Endothelial cell of umbilical vein (primary cell): ENCODE results near the gene CSNK1G2. TPM values are rescaled to one million over a fixed set of nuclear protein-coding genes. Genes with fewer than 3 reads are reported as not detected.

Source experiments
- BruUV-seq: library from RNA; stranded (reverse); fragments of 400-500 nt; replicated peaks from 2 replicates; lab custom pipeline; 2021; lab: Mats Ljungman, UMichigan
- CTCF ChIA-PET: fragments of 300-600, 350-600 bp; sonication (Branson Sonifier 250); formaldehyde crosslinking; loops from one replicate; lab custom pipeline; 2021; ENCODE audit warnings: antibody characterized with exemption, inconsistent platforms; lab: Charles Lee
- POLR2A ChIA-PET: fragments of 300-600, 350-600 bp; sonication (Branson Sonifier 250); formaldehyde crosslinking; loops from one replicate; lab custom pipeline; 2021; ENCODE audit warnings: antibody characterized with exemption, inconsistent platforms; lab: Charles Lee
- DNase-seq: peaks from one replicate; pipeline ENCODE4 v3.0.0-alpha.2; 2011; ENCODE audit warnings: low read depth, low spot score
- FAIRE-seq: peaks from 2 replicates; lab custom pipeline; 2011; peaks lifted over from hg19 to GRCh38; lab: Jason Lieb, UNC
- H2AFZ ChIP-seq: 2 replicates; pipeline ENCODE4 v1.6.0; 2012; ENCODE audit warnings: low read depth, low read length, control low read depth, inconsistent platforms
- H3K27ac ChIP-seq: 2 replicates; pipeline ENCODE4 v1.5.1; 2011; ENCODE audit warnings: low read depth, mild to moderate bottlenecking, control low read depth, low read length, moderate library complexity; ENCODE audit not compliant: insufficient read depth
- H3K27me3 ChIP-seq, 2 experiments: 2 replicates each; pipeline versions ENCODE4 v1.6.0 to v1.6.1; 2011; ENCODE audit warnings: low read length in 2 of 2, mixed read lengths in 1 of 2; ENCODE audit not compliant: control insufficient read depth in 2 of 2, insufficient read depth in 2 of 2
- H3K36me3 ChIP-seq, 2 experiments: 2 replicates in 1 of 2; 3 replicates in 1 of 2; pipeline ENCODE4 v1.5.1; 2011; ENCODE audit warnings: low read length in 2 of 2, mild to moderate bottlenecking in 1 of 2, moderate library complexity in 1 of 2; ENCODE audit not compliant: control insufficient read depth in 2 of 2, insufficient read depth in 2 of 2; ENCODE audit errors: extremely low read depth in 1 of 2
- H3K4me1 ChIP-seq: 3 replicates; pipeline ENCODE4 v1.5.1; 2011; ENCODE audit warnings: mild to moderate bottlenecking, low read length; ENCODE audit not compliant: control insufficient read depth, insufficient read depth; ENCODE audit errors: extremely low read depth
- H3K4me2 ChIP-seq: 2 replicates; pipeline ENCODE4 v1.6.1; 2011; ENCODE audit warnings: low read length, control low read depth, mixed read lengths; ENCODE audit not compliant: insufficient read depth
- H3K4me3 ChIP-seq, 3 experiments: fragments of 200-600 bp in 1 of 3; sonication (generic), shearing (Covaris generic) in 1 of 3; replicated peaks in 1 of 3; 2 replicates each; pipeline ENCODE4 v1.5.1; 2011 to 2016; ENCODE audit warnings: control low read depth in 3 of 3, low read length in 3 of 3, mild to moderate bottlenecking in 2 of 3, inconsistent platforms in 1 of 3, low read depth in 1 of 3, moderate library complexity in 1 of 3; ENCODE audit not compliant: insufficient read depth in 1 of 3
- H3K79me2 ChIP-seq: 2 replicates; pipeline ENCODE4 v1.6.0; 2012; ENCODE audit warnings: low read length, inconsistent platforms; ENCODE audit not compliant: control insufficient read depth, insufficient read depth
- H3K9ac ChIP-seq: replicated peaks from 2 replicates; pipeline ENCODE3; 2011; ENCODE audit warnings: low read length, control low read depth; ENCODE audit not compliant: insufficient read depth; ENCODE audit errors: extremely low read depth
- H3K9me1 ChIP-seq: replicated peaks from 3 replicates; pipeline ENCODE4 v1.6.0; 2011; ENCODE audit warnings: mild to moderate bottlenecking, low read length; ENCODE audit not compliant: control insufficient read depth, insufficient read depth; ENCODE audit errors: extremely low read depth
- H3K9me3 ChIP-seq: replicated peaks from 2 replicates; pipeline ENCODE4 v1.5.1; 2012; ENCODE audit warnings: low read length, inconsistent platforms; ENCODE audit not compliant: control insufficient read depth, insufficient read depth
- H4K20me1 ChIP-seq: replicated peaks from 2 replicates; pipeline ENCODE3; 2011; ENCODE audit warnings: mild to moderate bottlenecking, low read length; ENCODE audit not compliant: control insufficient read depth, insufficient read depth; ENCODE audit errors: extremely low read depth
- EZH2 ChIP-seq: IDR thresholded peaks from 2 replicates; pipeline ENCODE4 v1.6.1; 2012; ENCODE audit warnings: borderline replicate concordance, low read depth, mild to moderate bottlenecking, moderate library complexity, low read length, inconsistent platforms; ENCODE audit not compliant: severe bottlenecking
- FOS ChIP-seq: IDR thresholded peaks from 2 replicates; pipeline ENCODE4 v1.6.1; 2011; ENCODE audit warnings: mild to moderate bottlenecking, low read length, moderate library complexity, borderline replicate concordance; ENCODE audit not compliant: insufficient read depth
- GATA2 ChIP-seq: IDR thresholded peaks from 2 replicates; pipeline ENCODE4 v1.7.0; 2011; ENCODE audit warnings: low read depth, mild to moderate bottlenecking, moderate library complexity, mixed read lengths, low read length; ENCODE audit not compliant: insufficient read length, insufficient read depth
- JUN ChIP-seq: IDR thresholded peaks from 2 replicates; pipeline ENCODE4 v1.6.1; 2011; ENCODE audit warnings: borderline replicate concordance, low read depth; ENCODE audit not compliant: insufficient read length, insufficient read depth
- MYC ChIP-seq: IDR thresholded peaks from one replicate; pipeline ENCODE4 v1.6.1; 2011; ENCODE audit warnings: mild to moderate bottlenecking, low read depth, low read length
- POLR2A ChIP-seq: IDR thresholded peaks from 2 replicates; pipeline ENCODE4 v1.6.1; 2012; ENCODE audit warnings: low read depth, mild to moderate bottlenecking, control low read depth, low read length
- POLR2AphosphoS5 ChIP-seq: IDR thresholded peaks from 2 replicates; pipeline ENCODE4 v1.6.1; 2012; ENCODE audit warnings: low read depth, mild to moderate bottlenecking, control low read depth, low read length, moderate library complexity; ENCODE audit not compliant: insufficient read depth
- dilution Hi-C: fragments of 300-500 bp; cut with MboI; formaldehyde crosslinking; loops from one replicate; pipeline ENCODE4 v1.15.0; 2019; ENCODE audit warnings: low sequenced_read_pairs; ENCODE audit not compliant: extremely low pct_ligation_motif_present
- intact Hi-C: fragments of 100-400 bp; cut with micrococcal nuclease; formaldehyde crosslinking; loops from one replicate; pipeline ENCODE4 v1.10.0; 2022
- polyA plus RNA-seq, 4 experiments: library from polyadenylated mRNA; depleted of rRNA in 3 of 4; stranded (reverse) in 3 of 4; unstranded in 1 of 4; fragments of >200 nt; gene quantifications; 2 replicates each; pipeline versions ENCODE4 v1.2.1 to v1.2.3, GENCODE V29; 2011 to 2012; ENCODE audit warnings: missing spikeins in 1 of 4
- total RNA-seq: library from RNA; stranded (reverse); gene quantifications from 2 replicates; pipeline ENCODE4 v1.2.3, GENCODE V29; 2021
- TF ChIP-seq, protein P1 (sequence below): IDR thresholded peaks from 2 replicates; pipeline ENCODE4 v1.6.1; 2011; ENCODE audit not compliant: insufficient read depth, insufficient read length
- TF ChIP-seq, protein P2 (sequence below), 2 donors: IDR thresholded peaks; 1 replicate in 1 of 2; 2 replicates in 1 of 2; pipeline ENCODE4 v1.5.1; 2011; ENCODE audit warnings: low read length in 2 of 2, mild to moderate bottlenecking in 2 of 2, moderate library complexity in 2 of 2, control low read depth in 1 of 2, inconsistent platforms in 1 of 2, low read depth in 1 of 2; ENCODE audit not compliant: insufficient read depth in 1 of 2; ENCODE audit errors: extremely low read depth in 1 of 2

The CSNK1G2 gene
- total and polyA plus RNA-seq, 2 donors (not counting 3 experiments of a cell fraction or from before 2014, with no cell fraction given): 96.6 to 110 TPM

DNA sequence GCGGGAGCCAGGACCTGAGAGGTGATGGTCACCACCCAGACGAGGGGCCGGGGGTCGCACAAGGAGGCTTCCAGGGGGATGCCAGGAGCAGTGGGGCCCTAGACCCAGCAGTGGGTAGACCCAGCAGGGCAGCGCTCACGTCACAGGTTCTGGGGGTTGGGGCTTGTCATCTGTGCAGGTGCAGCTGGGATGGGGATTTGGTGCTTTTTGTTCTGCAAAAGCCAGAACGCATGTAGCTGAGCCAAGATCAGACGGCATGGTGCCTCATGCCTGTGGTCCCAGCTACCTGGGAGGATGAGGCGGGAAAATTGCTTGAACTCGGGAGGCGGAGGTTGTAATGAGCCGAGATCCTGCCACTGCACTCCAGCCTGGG, 15.1 kb downstream of the CSNK1G2 start:
- dilution Hi-C loops: no loop called here
- FAIRE-seq (no peak), DNase-seq (no peak)
- intact Hi-C loops: no loop called here
- H3K9me1 ChIP-seq: no peaks in the 10 kb centered on the region
- H2AFZ ChIP-seq: no peak overlapping the region
- BruUV-seq: no TSS peak
- TF ChIP-seq, protein P1, sequence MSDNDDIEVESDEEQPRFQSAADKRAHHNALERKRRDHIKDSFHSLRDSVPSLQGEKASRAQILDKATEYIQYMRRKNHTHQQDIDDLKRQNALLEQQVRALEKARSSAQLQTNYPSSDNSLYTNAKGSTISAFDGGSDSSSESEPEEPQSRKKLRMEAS: no peak
- no peak for TF ChIP-seq FOS
- no peak for TF ChIP-seq EZH2
- no peak for TF ChIP-seq GATA2
- TF ChIP-seq, protein P2, sequence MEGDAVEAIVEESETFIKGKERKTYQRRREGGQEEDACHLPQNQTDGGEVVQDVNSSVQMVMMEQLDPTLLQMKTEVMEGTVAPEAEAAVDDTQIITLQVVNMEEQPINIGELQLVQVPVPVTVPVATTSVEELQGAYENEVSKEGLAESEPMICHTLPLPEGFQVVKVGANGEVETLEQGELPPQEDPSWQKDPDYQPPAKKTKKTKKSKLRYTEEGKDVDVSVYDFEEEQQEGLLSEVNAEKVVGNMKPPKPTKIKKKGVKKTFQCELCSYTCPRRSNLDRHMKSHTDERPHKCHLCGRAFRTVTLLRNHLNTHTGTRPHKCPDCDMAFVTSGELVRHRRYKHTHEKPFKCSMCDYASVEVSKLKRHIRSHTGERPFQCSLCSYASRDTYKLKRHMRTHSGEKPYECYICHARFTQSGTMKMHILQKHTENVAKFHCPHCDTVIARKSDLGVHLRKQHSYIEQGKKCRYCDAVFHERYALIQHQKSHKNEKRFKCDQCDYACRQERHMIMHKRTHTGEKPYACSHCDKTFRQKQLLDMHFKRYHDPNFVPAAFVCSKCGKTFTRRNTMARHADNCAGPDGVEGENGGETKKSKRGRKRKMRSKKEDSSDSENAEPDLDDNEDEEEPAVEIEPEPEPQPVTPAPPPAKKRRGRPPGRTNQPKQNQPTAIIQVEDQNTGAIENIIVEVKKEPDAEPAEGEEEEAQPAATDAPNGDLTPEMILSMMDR (IDR thresholded peaks at IDR 0.05; ENCODE audit: extremely low read depth in 1 of 2, insufficient read depth in 1 of 2, low read depth in 1 of 2, low read length in 2 of 2): no peak
- no peak for TF ChIP-seq POLR2AphosphoS5
- no peak for TF ChIP-seq JUN
- no peak for TF ChIP-seq MYC
- TF ChIP-seq POLR2A: no peak
- no peak overlapping the region for H3K27ac ChIP-seq
- ChIA-PET CTCF (no interaction called here), POLR2A (no interaction called here)
- no peaks in the 10 kb centered on the region for H3K4me1 ChIP-seq
- H3K79me2 ChIP-seq: peaks cover 65% of the 10 kb centered on the region
- H3K9me3 ChIP-seq: no peaks in the 10 kb centered on the region
- no peaks in the 10 kb centered on the region for H3K27me3 ChIP-seq
- no peak overlapping the region for H3K4me3 ChIP-seq
- H3K36me3 ChIP-seq: peaks cover 0 to 9% of the 10 kb centered on the region in 2 experiments
- no peak overlapping the region for H3K9ac ChIP-seq
- H3K4me2 ChIP-seq: no peak overlapping the region
- H4K20me1 ChIP-seq: no peaks in the 10 kb centered on the region
